Fibroblast of the aortic adventitia (primary cell): ENCODE measurements around the gene ZNF611. TPM values are rescaled to one million over a fixed set of nuclear protein-coding genes. Genes with fewer than 3 reads are reported as not detected.
"Not testable (repeated sequence)": the region's sequence is repeated elsewhere in the genome, so short reads cannot be mapped to it uniquely, and the experiment has no call there.

Experiments used
- DNase-seq: peaks from one replicate; pipeline ENCODE4 v3.0.0-alpha.2; 2010; ENCODE audit warnings: low read depth
- H3K4me3 ChIP-seq: 2 replicates; pipeline ENCODE4 v1.5.1; 2011; ENCODE audit warnings: low read depth, mild to moderate bottlenecking, control low read depth, low read length, moderate library complexity
- total RNA-seq: library from RNA; depleted of rRNA; stranded (reverse); fragments of >200 nt; gene quantifications from 2 replicates; pipeline ENCODE4 v1.2.3, GENCODE V29; 2012; ENCODE audit warnings: low replicate concordance
- TF ChIP-seq, protein P1 (sequence below): IDR thresholded peaks from 2 replicates; pipeline ENCODE4 v1.5.1; 2011; ENCODE audit warnings: mild to moderate bottlenecking, low read length, control low read depth, inconsistent platforms; ENCODE audit not compliant: insufficient read depth

ZNF611 gene
- total RNA-seq, 1 donor = 12.8 TPM

DNA sequence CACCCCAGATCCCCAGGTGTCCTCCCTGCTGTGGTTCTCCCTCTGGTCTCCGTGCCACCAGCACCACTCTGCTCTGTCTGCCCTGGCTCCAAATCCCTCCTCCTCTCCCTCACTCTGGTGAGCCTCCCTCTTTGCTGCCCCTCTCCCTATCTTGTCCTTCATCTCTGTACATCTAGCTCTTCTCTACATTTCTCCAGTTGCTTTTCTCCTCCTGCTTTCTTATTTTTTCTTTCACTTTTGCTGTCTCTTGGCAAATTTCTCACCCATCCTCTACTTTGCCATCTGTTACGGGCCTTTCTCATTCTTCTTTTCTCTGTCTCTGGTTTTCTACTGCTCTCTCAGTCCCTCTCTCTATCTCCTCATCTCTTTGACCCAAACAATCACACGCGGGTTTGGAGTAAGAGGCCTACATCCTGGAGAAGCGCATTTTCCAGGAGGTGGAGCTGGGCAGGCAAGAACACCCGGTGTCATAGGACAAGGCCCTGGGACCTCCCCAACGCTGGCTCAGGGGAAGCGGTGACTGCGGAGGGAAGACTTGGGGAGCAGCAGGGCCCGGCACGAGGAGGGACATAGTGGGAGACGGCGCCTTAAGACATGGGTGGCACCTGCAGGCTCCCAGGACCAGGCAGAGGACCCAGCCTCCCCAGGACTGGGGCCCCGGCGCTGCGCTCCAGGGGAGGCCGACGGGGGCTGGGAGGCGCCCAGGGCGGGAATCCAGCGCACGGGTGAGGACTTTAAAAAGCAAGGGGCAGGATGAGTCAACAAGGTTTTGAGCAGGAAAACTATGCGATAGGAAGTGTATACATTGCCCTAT, 9.9 kb downstream of the ZNF611 start:
- TF ChIP-seq, protein P1, sequence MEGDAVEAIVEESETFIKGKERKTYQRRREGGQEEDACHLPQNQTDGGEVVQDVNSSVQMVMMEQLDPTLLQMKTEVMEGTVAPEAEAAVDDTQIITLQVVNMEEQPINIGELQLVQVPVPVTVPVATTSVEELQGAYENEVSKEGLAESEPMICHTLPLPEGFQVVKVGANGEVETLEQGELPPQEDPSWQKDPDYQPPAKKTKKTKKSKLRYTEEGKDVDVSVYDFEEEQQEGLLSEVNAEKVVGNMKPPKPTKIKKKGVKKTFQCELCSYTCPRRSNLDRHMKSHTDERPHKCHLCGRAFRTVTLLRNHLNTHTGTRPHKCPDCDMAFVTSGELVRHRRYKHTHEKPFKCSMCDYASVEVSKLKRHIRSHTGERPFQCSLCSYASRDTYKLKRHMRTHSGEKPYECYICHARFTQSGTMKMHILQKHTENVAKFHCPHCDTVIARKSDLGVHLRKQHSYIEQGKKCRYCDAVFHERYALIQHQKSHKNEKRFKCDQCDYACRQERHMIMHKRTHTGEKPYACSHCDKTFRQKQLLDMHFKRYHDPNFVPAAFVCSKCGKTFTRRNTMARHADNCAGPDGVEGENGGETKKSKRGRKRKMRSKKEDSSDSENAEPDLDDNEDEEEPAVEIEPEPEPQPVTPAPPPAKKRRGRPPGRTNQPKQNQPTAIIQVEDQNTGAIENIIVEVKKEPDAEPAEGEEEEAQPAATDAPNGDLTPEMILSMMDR = no peak
- H3K4me3 ChIP-seq = no peak overlapping the region
- no peak for DNase-seq

DNA sequence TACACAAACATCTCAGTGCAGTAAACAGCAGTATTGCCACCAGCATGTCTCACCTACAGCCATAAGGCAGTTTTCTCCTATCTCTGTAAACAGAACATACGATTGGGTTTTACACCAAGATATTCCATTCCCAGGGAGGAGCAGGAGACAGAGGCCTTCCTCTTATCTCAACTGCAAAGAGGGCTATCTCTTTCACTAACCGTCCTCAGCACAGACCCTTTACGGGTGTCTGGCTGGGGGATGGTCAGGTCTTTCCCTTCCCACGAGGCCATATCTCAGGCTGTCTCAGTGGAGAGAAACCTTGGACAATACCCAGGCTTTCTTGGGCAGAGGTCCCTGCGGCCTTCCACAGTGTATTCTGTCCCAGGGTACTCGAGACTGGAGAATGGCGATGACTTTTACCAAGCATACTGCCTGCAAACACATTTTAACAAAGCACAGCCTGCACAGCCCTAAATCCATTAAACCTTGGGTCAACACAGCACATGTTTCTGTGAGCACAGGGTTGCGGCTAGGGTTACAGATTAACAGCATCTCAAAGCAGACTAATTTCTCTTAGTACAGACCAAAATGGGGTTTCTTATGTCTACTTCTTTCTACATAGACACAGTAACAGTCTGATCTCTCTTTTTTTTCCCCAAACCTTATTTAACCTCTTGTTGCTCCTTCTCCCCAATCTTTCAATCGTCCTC, 10.8 kb downstream of the ZNF611 start:
- H3K4me3 ChIP-seq, DNase-seq: not testable (repeated sequence)

DNA sequence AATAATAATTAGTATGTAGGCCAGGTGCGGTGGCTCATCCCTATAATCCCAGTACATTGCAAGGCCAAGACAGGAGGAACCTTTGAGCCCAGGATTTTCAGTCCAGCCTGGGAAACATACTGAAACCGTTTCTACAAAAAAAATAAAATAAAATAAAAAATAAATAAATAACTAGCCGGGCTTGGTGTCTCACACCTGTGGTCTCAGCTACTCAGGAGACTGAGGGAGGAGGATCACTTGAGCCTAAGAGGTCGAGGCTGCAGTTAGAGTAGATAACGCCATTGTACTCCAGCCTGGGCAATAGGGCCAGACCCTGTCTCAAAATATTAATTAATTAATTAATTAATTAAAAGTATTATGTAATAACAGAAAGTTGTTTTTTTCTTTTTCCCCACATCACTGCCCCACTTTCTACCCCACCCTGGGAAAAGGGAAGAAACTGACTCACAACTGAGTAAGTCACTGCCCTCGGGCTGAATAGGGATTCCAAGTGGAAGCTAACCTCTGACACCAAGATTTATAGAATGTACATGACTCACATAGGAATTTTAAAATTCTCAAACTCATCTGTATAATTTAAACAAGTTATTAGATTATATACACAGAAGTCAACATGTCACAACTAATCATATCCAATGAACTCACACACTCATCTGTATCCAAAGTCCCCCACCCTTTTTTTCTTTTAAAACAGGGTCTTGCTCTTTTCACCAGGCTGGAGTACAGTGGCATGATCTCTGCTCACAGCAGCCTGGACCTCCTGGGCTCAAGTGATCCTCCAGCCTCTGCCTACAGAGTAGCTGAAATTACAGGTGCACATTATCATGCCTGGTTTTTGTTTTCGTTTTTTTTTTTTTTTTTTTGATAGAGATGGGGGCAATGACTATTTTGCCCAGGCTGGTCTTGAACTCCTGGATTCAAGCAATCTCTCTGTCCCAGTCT, 12.5 kb downstream of the ZNF611 start:
- DNase-seq = peak; percentile 66
- H3K4me3 ChIP-seq = no peak overlapping the region
- TF ChIP-seq, protein P1 = no peak

DNA sequence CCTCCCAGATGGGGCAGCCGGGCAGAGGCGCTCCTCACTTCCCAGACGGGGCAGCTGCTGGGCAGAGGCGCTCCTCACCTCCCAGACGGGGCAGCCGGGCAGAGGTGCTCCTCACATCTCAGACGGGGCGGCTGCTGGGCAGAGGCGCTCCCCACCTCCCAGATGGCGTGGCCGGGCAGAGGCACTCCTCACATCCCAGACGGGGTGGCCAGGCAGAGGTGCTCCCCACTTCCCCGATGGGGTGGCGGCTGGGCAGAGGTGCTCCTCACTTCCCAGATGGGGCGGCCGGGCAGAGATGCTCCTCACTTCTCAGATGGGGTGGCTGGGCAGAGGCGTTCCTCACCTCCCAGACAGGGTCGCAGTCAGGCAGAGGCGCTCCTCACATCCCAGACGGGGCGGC, 14.3 kb downstream of the ZNF611 start:
- not testable (repeated sequence) for H3K4me3 ChIP-seq, DNase-seq

DNA sequence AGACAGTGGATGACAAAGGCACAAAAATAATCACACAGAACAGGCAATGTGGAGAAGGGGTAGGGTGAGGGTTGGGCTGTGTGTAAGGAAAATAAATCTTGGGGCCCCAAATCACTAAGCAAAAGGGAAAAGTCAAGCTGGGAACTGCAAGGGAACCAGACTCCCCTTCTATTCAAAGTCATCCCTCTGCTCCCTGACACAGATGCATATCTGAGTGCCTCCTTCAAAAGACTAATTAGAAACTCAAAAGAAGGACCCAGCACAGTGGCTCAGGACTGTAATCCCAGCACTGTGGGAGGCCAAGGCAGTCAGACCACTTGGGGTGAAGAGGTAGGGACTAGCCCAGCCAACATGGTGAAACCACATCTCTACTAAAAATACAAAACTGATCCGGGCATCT, 18.3 kb downstream of the ZNF611 start:
- TF ChIP-seq, protein P1 = no peak
- no peak overlapping the region for H3K4me3 ChIP-seq
- no peak for DNase-seq

DNA sequence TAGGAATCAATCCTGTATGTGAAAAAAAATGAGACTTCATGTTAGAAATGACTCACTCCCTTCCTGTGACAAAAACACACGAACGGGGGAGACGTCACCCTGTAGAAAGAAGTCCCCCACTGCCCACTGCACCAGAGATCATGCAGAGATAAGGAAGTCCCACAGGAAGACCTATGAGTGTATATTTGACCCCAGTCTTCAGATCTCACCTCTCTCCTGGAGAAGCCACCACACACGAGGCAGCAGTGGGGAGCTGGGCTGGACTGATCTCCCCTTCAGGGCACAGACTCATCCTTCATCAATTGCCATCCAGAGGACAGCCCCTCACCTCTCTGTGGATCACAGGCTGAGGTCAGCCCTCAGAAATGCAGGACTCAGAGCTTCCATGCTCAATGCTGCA, 18.9 kb downstream of the ZNF611 start:
- H3K4me3 ChIP-seq, DNase-seq: not testable (repeated sequence)

DNA sequence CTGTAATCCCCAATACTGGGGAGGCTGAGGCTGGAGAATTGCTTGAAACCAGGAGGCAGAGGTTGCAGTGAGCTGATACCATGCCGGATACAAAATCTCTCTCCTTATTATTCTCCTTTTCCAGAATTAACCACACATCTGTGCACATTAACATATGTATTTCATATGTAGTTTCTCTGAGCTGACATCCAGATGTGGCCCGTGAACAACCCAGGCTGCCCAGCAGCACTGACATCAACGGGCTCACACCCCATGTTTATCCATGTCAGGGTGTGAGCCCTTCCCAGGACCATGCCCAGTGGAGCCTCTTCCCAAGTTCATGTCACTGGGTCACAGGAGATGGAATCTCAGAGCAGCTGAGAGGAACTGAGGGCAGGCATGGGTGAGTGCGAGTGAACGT, 19.5 kb downstream of the ZNF611 start:
- not testable (repeated sequence) for H3K4me3 ChIP-seq, DNase-seq

DNA sequence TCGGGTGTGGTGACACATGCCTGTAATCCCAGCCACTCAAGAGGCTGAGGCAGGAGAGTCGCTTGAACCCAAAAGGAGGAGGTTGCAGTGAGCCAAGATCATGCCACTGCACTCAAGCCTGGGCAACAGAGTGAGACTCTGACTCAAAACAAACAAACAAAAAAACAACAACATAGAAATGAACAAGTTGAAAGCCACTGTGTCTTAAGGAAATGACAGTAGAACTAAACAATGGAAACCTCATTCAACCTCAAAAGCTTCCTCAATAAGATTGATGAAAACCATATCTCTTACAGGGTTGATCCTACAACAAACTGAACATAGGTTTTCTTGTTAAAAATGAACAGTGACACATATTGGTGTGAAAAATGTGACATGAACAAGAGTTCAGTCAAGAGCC, 21.8 kb downstream of the ZNF611 start:
- not testable (repeated sequence) for H3K4me3 ChIP-seq, DNase-seq

DNA sequence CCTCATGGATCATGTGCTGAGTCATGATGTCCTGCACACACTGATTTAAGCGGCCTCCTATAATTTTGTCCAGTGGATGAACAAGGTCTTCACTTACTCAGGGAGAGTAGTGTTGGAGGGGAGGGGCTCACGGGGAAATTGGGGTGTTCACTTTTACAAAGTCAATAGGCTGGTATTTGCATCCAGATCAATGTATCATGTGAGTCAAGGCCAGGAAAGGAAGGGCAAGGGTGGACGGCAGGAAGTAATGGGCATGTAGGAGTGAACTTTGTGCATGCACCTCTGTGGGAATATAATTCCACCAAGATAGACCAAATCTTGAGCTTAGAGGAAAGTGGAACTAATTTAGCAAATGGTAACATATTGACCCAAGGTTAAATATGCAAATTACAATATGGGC, 23.2 kb downstream of the ZNF611 start:
- not testable (repeated sequence) for DNase-seq, H3K4me3 ChIP-seq
